Calu3 (cell line): Measurements from ENCODE around the gene DOK7. TPM values are rescaled to one million over a fixed set of nuclear protein-coding genes. Genes with fewer than 3 reads are reported as not detected.
A peak's percentile ranks its signal among the peaks of the same experiment; 100 is the strongest.

ENCODE experiments used
- BruUV-seq: library from RNA; stranded (reverse); fragments of 400-500 nt; replicated peaks from 2 replicates; lab custom pipeline; 2021; lab: Mats Ljungman, UMichigan
- CTCF ChIA-PET: fragments of 300-600 bp; sonication (Branson Sonifier 250); formaldehyde crosslinking; loops from one replicate; lab custom pipeline; 2022; ENCODE audit warnings: antibody characterized with exemption; lab: Charles Lee
- DNase-seq: peaks from one replicate; pipeline ENCODE4 v3.0.0; 2022
- H3K27ac Mint-ChIP-seq: one replicate; pipeline ENCODE4 v1.8.0; 2022; ENCODE audit warnings: mixed read lengths; ENCODE audit not compliant: unreplicated experiment
- H3K27me3 Mint-ChIP-seq: one replicate; pipeline ENCODE4 v1.8.0; 2022; ENCODE audit warnings: mixed read lengths; ENCODE audit not compliant: unreplicated experiment
- H3K36me3 Mint-ChIP-seq: one replicate; pipeline ENCODE4 v1.8.0; 2022; ENCODE audit warnings: mild to moderate bottlenecking, moderate library complexity, mixed read lengths; ENCODE audit not compliant: insufficient read depth, unreplicated experiment
- H3K4me1 Mint-ChIP-seq: one replicate; pipeline ENCODE4 v1.8.0; 2022; ENCODE audit warnings: mild to moderate bottlenecking, low read depth, mixed read lengths; ENCODE audit not compliant: unreplicated experiment
- H3K4me3 Mint-ChIP-seq: one replicate; pipeline ENCODE4 v1.8.0; 2022; ENCODE audit warnings: mild to moderate bottlenecking, low read depth, moderate library complexity, mixed read lengths; ENCODE audit not compliant: unreplicated experiment
- H3K9me3 Mint-ChIP-seq: one replicate; pipeline ENCODE4 v1.8.0; 2022; ENCODE audit warnings: low read depth, mixed read lengths; ENCODE audit not compliant: unreplicated experiment
- CTCF ChIP-seq: fragments of 200-600 bp; IDR thresholded peaks from one replicate; pipeline ENCODE4 v1.8.0; 2022; ENCODE audit warnings: antibody characterized with exemption; ENCODE audit not compliant: unreplicated experiment
- intact Hi-C: fragments of 100-400 bp; cut with micrococcal nuclease; formaldehyde crosslinking; loops from one replicate; pipeline ENCODE4 v1.10.0; 2022; ENCODE audit not compliant: unreplicated experiment
- total RNA-seq: library from RNA; stranded (reverse); gene quantifications from 2 replicates; pipeline ENCODE4 v1.2.3, GENCODE V29; 2022

The DOK7 gene
- total RNA-seq, 1 experiment from 2014 or later = 2.7 TPM

- Mint-ChIP-seq H3K36me3 (no peaks in the 10 kb centered on the region), H3K4me3 (no peak overlapping the region), H3K4me1 (no peaks in the 10 kb centered on the region), H3K9me3 (no peaks in the 10 kb centered on the region), H3K27me3 (no peaks in the 10 kb centered on the region), H3K27ac (no peak overlapping the region)
- no TSS peak for BruUV-seq
- DNase-seq = no peak
- intact Hi-C loops = no loop called here
- CTCF ChIA-PET = no interaction called here
- no peak for TF ChIP-seq CTCF
Observed at GRCh38 chr4:3436048-3436797, 26.9 kb upstream of the DOK7 start.

DNA sequence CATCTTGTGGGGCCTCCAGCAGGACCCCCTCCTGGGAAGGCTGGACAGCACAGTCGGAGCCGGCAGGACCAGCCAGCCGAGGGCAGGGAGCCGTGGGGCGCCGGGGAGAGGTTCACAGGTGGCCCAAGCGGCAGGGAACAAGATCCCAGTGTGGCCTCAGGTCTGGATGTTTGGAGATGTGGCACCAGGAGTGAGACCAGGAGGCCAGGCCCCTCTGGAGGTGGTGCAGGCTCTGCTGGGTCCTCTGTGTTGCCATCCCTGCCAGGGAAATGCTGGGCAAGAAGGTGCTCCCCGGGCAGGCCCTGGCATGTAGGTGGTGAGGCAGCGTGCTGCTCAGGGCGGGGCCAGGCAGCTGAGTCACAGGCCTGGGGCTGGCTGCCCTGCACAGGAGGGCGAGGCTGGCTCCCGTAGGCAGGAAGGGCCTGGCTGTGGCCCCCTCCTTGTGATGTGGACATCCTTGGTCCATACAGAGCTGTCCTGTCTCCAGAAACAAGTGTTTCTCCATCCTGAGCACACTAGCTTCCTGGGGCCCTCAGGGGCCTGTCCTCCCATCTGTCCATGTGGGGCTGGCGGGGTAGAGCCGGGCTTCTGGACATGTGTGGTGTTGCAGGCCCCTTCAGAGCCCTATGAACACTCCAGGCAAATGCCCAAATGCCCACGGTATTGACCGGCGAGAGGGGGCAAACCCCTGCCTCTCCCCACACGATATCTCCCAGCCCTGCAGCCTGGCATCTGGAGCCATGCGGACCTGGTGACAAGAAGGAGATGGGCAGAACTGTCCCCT is 26.1 kb upstream of the DOK7 start:
- CTCF ChIA-PET = interaction anchor here (0.6 kb wide), 1 partner anchor 347 kb away, joined by 9 read pairs; no protein-coding TSS in a partner anchor
- H3K27me3 Mint-ChIP-seq = no peaks in the 10 kb centered on the region

DNA sequence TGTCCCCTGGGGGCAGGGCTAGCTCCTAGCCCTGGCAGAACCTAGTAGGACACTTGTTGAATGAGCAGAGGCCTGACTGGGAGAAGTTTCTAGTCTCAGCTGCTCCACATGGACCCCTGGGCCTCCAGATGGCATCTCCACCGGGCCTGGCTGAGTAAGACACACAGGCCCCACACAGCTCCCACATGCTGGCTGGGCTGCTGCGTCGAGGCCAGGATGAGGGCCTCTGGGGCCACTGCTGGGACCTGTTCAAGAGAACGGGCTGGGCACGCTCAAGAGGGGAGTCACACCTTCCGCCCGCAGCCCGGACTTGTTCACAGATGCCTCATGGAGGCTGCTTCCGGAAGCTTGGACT is 25.5 kb upstream of the DOK7 start:
- TF ChIP-seq CTCF = no peak
- BruUV-seq = no TSS peak
- no peaks in the 10 kb centered on the region for H3K9me3 Mint-ChIP-seq
- H3K4me1 Mint-ChIP-seq = no peaks in the 10 kb centered on the region
- DNase-seq = no peak
- no peak overlapping the region for H3K27ac Mint-ChIP-seq
- no peaks in the 10 kb centered on the region for H3K27me3 Mint-ChIP-seq
- CTCF ChIA-PET = interaction anchor here (0.6 kb wide), 1 partner anchor 347 kb away, joined by 9 read pairs; no protein-coding TSS in a partner anchor
- intact Hi-C loops = no loop called here
- H3K36me3 Mint-ChIP-seq = no peaks in the 10 kb centered on the region
- H3K4me3 Mint-ChIP-seq = no peak overlapping the region

More for the DNA sequence above, 26.1 kb upstream of the DOK7 start:
- TF ChIP-seq CTCF = no peak
- Mint-ChIP-seq H3K9me3 (no peaks in the 10 kb centered on the region), H3K27ac (no peak overlapping the region), H3K36me3 (no peaks in the 10 kb centered on the region), H3K4me3 (no peak overlapping the region), H3K4me1 (no peaks in the 10 kb centered on the region)
- DNase-seq = peak; percentile 78
- no TSS peak for BruUV-seq
- intact Hi-C loops = no loop called here

DNA sequence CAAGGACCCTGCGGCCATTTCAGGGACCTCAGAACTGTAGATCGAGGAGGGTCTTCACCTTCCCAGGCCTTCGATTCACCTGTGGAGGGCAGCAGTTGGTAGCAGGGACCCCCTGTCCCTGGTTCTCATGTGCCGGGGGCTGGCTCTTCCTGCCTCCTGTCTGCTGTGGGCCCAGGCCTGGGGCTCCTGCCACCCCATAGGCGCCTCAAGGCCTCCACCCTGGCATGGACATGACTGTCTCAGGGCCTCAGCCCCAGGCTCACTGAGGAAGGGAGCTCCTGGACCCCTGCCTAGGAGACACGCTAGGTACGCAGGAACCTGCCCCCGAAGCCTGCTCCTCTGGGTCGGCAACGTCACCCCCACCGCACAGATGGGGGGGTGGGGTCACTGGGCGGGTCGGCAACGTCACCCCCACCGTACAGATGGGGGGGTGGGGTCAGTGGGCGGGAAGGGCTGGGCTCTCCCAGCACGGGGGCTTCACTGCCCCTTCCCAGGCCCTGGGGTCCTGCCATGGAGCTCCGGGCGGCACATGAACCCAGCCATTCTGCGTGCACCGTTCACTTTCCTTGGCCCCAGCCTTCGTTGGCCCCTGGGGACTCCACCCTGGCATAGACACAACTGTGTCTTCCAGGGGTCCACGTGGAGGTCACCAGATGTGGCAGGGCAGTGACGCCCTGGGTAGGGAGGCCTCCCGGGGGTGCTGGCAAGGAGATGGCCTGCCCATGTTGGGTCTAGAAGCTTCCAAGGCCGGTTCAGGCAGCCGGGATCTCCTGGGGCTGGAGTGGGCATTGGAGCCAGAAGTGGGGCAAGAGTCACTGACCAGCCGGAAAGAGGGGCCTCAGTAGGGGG is 24.9 kb upstream of the DOK7 start:
- no peak for TF ChIP-seq CTCF
- H3K4me1 Mint-ChIP-seq = no peaks in the 10 kb centered on the region
- BruUV-seq = no TSS peak
- H3K9me3 Mint-ChIP-seq = no peaks in the 10 kb centered on the region
- intact Hi-C loops = no loop called here
- no peak overlapping the region for H3K27ac Mint-ChIP-seq
- DNase-seq = no peak
- no peak overlapping the region for H3K4me3 Mint-ChIP-seq
- H3K27me3 Mint-ChIP-seq = no peaks in the 10 kb centered on the region
- CTCF ChIA-PET = interaction anchor here (0.7 kb wide), 1 partner anchor 17 kb away, joined by 3 read pairs; no protein-coding TSS in a partner anchor
- no peaks in the 10 kb centered on the region for H3K36me3 Mint-ChIP-seq
